SH-SY5Y (cell line): ENCODE data around the gene PGA3.
"Not testable (repeated sequence)": the region's sequence is repeated elsewhere in the genome, so short reads cannot be mapped to it uniquely, and the experiment has no call there.

ENCODE experiments used
- GATA2 ChIP-seq: IDR thresholded peaks from 2 replicates; pipeline ENCODE4 v1.6.1; 2011; ENCODE audit warnings: mild to moderate bottlenecking, low read depth, low read length
- GATA3 ChIP-seq: IDR thresholded peaks from 2 replicates; pipeline ENCODE4 v1.6.1; 2011; ENCODE audit warnings: low read depth, mild to moderate bottlenecking, low read length, moderate library complexity

PGA3 gene

GRCh38 chr11:61187505-61188130 lies 15.7 kb upstream of the PGA3 start:
- TF ChIP-seq GATA3 = no peak
- no peak for TF ChIP-seq GATA2

- TF ChIP-seq GATA2 = no peak
- no peak for TF ChIP-seq GATA3
Observed at GRCh38 chr11:61189933-61190332, 13.4 kb upstream of the PGA3 start.

DNA sequence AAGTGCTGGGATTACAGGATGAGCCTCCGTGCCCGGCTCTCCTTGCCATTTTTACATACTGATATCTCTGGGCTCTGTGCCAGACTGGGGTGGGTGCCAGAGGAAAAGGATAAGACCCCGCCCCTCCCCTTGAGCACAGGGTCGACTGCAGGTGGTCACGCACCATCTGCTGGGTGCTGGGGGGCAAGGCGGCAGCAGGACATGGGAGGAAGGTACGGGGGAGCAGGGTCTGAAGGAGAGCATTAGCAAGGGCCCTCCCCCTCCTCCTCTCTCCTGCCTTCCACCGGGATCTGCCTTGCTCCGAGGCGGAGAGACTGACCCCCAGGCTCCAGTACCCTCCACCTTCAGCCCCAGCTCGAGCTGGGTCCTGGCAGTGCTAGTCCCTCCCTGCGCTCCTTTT lies 9.7 kb upstream of the PGA3 start:
- TF ChIP-seq GATA3 = no peak
- TF ChIP-seq GATA2 = no peak

GRCh38 chr11:61194169-61194671 lies 9.1 kb upstream of the PGA3 start:
- TF ChIP-seq GATA3 (no peak), GATA2 (no peak)

DNA sequence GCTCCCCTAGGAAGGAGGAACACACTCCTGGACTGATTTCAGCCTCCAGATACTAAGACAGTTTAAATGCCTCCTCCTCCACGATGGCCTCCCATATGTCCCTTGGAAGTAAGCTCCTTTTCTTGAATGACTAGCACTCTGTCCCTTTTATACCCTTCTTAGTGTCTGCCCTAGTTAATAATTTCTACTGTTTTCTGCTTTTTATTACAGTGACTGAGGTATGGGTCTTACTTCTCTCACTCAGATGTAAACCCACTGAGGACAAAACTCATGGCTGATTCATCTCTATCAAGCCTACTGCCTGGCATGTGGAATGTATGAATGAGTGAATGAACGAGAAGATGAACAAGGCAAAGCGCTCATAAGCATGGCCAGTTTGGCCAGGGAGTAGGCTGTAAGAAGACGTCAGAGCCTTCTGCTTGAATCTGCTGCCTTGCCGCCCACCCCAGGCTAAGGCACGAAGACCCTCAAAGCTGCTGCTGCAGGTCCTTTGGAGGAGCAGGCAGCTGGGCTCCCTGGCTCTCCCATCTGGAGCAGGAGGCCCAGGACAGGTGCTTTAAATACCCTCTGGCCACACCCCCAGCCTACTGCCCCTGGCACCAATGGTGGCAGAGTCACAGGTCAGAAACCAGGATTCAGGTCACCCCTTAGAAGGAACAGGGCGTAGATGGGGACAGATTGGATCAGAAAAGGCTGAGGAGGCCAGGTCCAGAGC lies 8.2 kb upstream of the PGA3 start:
- TF ChIP-seq GATA3 = no peak
- TF ChIP-seq GATA2 = no peak

DNA sequence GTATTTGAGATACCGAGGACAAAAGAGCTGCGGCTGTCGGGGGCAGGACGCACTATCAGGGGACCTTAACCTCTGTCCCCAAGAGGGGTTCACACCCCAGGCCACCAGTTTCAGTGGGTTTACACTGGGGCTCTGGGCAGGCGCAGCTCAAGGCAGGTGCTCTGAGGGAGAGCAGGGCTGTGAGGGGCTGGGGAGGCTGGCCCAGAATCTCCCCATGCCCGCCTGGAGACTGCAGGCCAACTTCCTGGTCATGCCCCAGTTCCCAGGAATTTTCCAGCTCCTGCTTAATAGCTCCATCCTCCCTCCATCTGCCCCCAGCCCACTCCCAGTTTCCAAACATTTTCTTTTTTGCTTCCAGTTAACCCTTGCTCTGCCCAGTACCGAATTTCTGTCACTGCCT lies 7.6 kb upstream of the PGA3 start:
- TF ChIP-seq GATA3 (no peak), GATA2 (no peak)

- no peak for TF ChIP-seq GATA3
- no peak for TF ChIP-seq GATA2
Observed at GRCh38 chr11:61198361-61198760, 5.0 kb upstream of the PGA3 start.

DNA sequence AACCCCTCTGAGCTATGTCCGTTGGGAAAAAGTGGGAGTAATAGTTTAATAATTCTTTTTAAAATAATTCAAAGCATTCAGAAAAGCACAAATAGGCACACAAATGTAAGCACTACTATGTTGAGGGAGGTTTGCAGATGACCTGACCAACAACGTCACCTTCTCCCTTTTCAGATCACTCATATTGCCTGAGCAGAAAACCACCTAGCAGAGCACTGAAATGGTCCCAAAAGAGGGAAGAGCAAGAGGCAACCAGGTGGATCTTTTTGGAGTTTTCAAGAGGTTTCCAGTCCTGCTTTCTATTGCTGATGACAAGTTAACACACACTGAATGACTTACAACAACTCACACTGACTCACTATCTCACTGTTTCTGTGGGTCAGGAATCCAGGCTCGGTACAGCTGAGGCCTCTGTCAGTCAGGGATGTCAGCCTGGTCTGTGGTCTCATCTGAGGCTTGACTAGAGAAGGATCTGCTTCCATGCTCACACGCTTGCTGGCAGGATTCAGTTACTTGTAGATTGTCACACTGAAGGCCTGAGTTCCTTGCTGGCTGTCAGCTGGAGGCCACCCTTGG lies 4.3 kb upstream of the PGA3 start:
- TF ChIP-seq GATA2 (no peak), GATA3 (no peak)

DNA sequence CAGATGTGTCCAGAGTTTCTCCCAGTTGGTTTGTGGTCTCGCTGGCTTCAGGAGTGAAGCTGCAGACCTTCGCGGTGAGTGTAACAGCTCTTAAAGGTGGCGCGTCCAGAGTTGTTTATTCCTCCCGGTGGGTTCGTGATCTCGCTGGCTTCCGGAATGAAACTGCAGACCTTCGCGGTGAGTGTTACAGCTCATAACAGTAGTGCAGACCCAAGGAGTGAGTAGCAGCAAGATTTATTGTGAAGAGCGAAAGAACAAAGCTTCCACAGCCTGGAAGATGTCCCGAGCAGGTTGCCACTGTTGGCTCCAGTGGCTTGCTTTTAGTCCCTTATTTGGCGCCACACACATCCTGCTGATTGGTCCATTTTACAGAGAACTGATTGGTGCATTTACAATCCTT lies 1.8 kb upstream of the PGA3 start:
- TF ChIP-seq GATA3 = no peak

GRCh38 chr11:61222047-61222446 lies 18.7 kb downstream of the PGA3 start, which contains the start of gene PGA4:
Gene PGA4, plus strand, starts transcription at chr11:61222347. Its CDS starts 54 bp downstream, at chr11:61222401.
- TF ChIP-seq GATA3, GATA2: not testable (repeated sequence)

DNA sequence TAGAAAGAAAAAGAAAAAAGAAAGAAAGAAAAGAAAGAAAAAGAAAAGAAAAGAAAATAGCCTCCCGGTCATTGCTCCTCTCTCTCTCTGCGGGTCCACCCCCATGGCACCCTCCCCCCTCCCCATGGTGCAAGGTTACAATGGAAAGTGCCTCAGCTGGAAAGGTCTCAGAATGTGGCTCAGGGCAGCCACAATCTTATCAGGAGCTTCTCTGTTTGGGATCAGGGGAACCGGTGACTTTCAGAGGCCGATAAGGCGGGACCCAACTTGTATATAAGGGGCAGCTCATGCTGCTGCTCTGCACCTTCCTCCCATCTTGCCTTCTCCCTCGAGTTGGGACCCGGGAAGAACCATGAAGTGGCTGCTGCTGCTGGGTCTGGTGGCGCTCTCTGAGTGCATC lies 37.6 kb downstream of the PGA3 start, which contains the start of gene PGA5:
Gene PGA5, plus strand, starts transcription at position 301 of the 400 bp plus-strand sequence. Its CDS starts 52 bp downstream, at position 353.
- not testable (repeated sequence) for TF ChIP-seq GATA2, GATA3

DNA sequence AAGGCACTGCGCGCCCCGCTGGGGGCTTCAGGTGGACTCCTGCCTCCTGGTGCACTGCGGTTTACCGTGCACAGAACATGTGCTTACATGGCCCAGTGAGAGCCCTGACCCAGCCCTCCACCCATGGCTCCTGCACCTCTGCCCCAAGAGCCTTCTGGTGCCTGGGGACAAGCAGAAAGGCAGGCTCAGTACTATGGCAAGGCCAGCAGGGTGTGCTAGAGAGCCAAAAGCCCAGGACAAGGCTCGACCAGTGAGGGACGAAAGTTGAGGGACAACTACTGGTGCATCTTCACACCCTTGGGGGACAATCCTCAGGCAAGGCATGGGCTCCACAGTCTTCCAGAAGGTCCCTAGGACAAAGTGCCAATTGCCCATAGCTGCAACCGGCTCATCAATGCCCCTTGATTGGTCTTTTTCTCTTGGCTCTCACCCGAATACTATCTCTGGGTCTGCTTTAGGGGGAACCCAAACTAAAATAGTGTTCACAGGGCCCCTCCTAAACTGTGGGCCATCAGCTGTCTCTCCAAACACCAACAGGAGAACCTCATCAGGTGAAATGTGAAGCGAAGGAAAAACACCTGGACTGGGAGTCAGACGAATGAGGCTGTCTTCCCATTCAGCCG lies 51.2 kb downstream of the PGA3 start:
- TF ChIP-seq GATA2 (no peak), GATA3 (no peak)

DNA sequence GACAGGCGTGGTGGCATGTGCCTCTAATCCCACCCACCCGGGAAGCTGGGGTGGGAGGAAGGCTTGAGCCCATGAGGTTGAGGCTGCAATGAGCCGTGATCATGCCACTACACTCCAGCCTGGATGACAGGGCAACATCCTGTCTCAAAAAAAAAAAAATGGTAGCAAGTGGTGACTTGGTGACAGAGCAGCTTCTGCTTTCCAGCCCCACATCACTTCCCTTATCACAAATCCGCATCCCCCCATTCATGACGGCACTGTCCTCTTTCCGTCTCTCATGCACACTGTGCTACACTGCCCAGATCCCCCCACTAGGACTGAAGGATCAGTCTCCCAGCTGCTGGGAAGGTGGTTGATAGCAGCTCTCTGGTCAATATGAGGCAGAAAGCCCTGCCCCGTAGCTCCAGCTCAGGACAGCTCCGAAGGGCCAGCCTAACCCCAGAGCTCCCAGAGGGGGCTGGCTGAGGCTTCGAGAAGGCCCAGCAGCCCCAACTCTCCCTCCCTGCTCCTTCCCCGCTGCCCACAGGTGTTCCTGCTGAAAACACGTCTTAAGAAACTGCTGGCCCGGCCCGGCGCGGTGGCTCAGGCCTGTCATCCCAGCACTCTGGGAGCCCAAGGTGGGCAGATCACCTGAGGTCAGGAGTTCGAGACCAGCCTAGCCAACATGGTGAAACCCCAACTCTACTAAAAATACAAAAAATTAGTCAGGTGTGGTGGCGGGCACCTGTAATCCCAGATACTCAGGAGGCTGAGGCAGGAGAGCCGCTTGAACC lies 53.6 kb downstream of the PGA3 start:
- TF ChIP-seq GATA3 (no peak), GATA2 (no peak)
